HepG2 (cell line): ENCODE data around the gene SLC12A3. TPM values are rescaled to one million over a fixed set of nuclear protein-coding genes. Genes with fewer than 3 reads are reported as not detected.

Experiments used
- ARNT2 ChIP-seq: sonication (generic); formaldehyde crosslinking; IDR thresholded peaks from 2 replicates; pipeline ENCODE4 v1.8.0; 2022; ENCODE audit warnings: mild to moderate bottlenecking, low read depth, missing genetic modification reagents, moderate library complexity
- ATM ChIP-seq: fragments of 450-650 bp; IDR thresholded peaks from 2 replicates; pipeline ENCODE4 v1.7.1; 2017; ENCODE audit warnings: mild to moderate bottlenecking, borderline replicate concordance
- CCDC6 ChIP-seq: sonication (generic); formaldehyde crosslinking; IDR thresholded peaks from 2 replicates; pipeline ENCODE4 v1.8.1; 2022; ENCODE audit warnings: mild to moderate bottlenecking, missing genetic modification reagents, moderate library complexity
- HNRNPUL1 ChIP-seq: fragments of 200-400 bp; formaldehyde crosslinking; IDR thresholded peaks from 2 replicates; pipeline ENCODE4 v1.6.1; 2017; ENCODE audit warnings: low read depth, mild to moderate bottlenecking, low read length, moderate library complexity
- HOXA5 ChIP-seq: sonication (generic); formaldehyde crosslinking; IDR thresholded peaks from 2 replicates; pipeline ENCODE4 v1.4.0; 2020; ENCODE audit warnings: missing genetic modification reagents
- IRF2 ChIP-seq: IDR thresholded peaks from 2 replicates; pipeline ENCODE4 v1.6.1; 2018; ENCODE audit warnings: missing genetic modification reagents, missing compliant biosample characterization
- KDM4B ChIP-seq: sonication (generic); formaldehyde crosslinking; IDR thresholded peaks from 2 replicates; pipeline ENCODE4 v1.4.0; 2020; ENCODE audit warnings: missing genetic modification reagents
- MAFK ChIP-seq, 2 experiments: IDR thresholded peaks in 1 of 2; conservative IDR thresholded peaks in 1 of 2; 2 replicates each; pipeline ENCODE4 v1.6.1; 2011; ENCODE audit warnings: improper control_type of control experiment in 2 of 2, low read length in 2 of 2
- MTA1 ChIP-seq: sonication (generic); formaldehyde crosslinking; IDR thresholded peaks from 2 replicates; pipeline ENCODE4 v1.4.0; 2020; ENCODE audit warnings: missing genetic modification reagents, mild to moderate bottlenecking, borderline replicate concordance
- MTF2 ChIP-seq: sonication (generic); formaldehyde crosslinking; IDR thresholded peaks from 2 replicates; pipeline ENCODE4 v1.5.0; 2020; ENCODE audit warnings: missing genetic modification reagents, borderline replicate concordance
- SNAI1 ChIP-seq: sonication (generic); formaldehyde crosslinking; IDR thresholded peaks from 2 replicates; pipeline ENCODE4 v1.5.0; 2020; ENCODE audit warnings: mild to moderate bottlenecking, missing genetic modification reagents, borderline replicate concordance
- TGIF2 ChIP-seq: IDR thresholded peaks from 2 replicates; pipeline ENCODE4 v1.6.1; 2016; ENCODE audit warnings: control low read depth, missing compliant biosample characterization
- YEATS2 ChIP-seq: sonication (generic); formaldehyde crosslinking; IDR thresholded peaks from 2 replicates; pipeline ENCODE4 v1.4.0; 2020; ENCODE audit warnings: missing genetic modification reagents, borderline replicate concordance
- YEATS4 ChIP-seq: sonication (generic); formaldehyde crosslinking; IDR thresholded peaks from 2 replicates; pipeline ENCODE4 v1.4.0; 2020; ENCODE audit warnings: missing genetic modification reagents, borderline replicate concordance
- YY1 ChIP-seq: IDR thresholded peaks from 2 replicates; pipeline ENCODE4 v1.6.1; 2011; ENCODE audit warnings: low read length, low read depth, moderate library complexity, mild to moderate bottlenecking; ENCODE audit not compliant: insufficient read depth, insufficient replicate concordance
- ZFP82 ChIP-seq: sonication (generic); formaldehyde crosslinking; IDR thresholded peaks from 2 replicates; pipeline ENCODE4 v1.5.1; 2020; ENCODE audit warnings: mild to moderate bottlenecking, missing genetic modification reagents, borderline replicate concordance
- ZKSCAN8 ChIP-seq: IDR thresholded peaks from 2 replicates; pipeline ENCODE4 v1.6.1; 2016; ENCODE audit warnings: borderline replicate concordance, missing genetic modification reagents, missing compliant biosample characterization
- ZNF205 ChIP-seq: IDR thresholded peaks from 2 replicates; pipeline ENCODE4 v1.6.1; 2018; ENCODE audit warnings: missing biosample characterization, missing genetic modification reagents
- ZNF30 ChIP-seq: sonication (generic); formaldehyde crosslinking; IDR thresholded peaks from 2 replicates; pipeline ENCODE4 v1.5.0; 2020; ENCODE audit warnings: mild to moderate bottlenecking, missing genetic modification reagents
- ZNF614 ChIP-seq: IDR thresholded peaks from 2 replicates; pipeline ENCODE4 v1.6.1; 2018; ENCODE audit warnings: missing biosample characterization, missing genetic modification reagents, inconsistent platforms, borderline replicate concordance
- ZNF616 ChIP-seq: sonication (generic); formaldehyde crosslinking; IDR thresholded peaks from 2 replicates; pipeline ENCODE4 v1.5.0; 2020; ENCODE audit warnings: low read depth, mild to moderate bottlenecking, missing genetic modification reagents
- polyA plus RNA-seq, 8 experiments: library from polyadenylated mRNA; depleted of rRNA in 3 of 8; stranded (reverse) in 7 of 8; unstranded in 1 of 8; fragments of >200 nt; fragmentation: Illumina TruSeq in 4 of 8; extraction: Trizol in 4 of 8; gene quantifications; 2 replicates each; pipeline versions ENCODE4 v1.2.1 to v1.2.3, GENCODE V29; 2011 to 2016; ENCODE audit warnings: low read depth in 4 of 8, missing spikeins in 1 of 8, mixed read lengths in 1 of 8; ENCODE audit not compliant: insufficient read depth in 1 of 8
- total RNA-seq, 5 experiments: library from RNA; depleted of rRNA; stranded (reverse); fragments of >200 nt; fragmentation: Illumina TruSeq; extraction: Trizol; gene quantifications; 2 replicates each; pipeline ENCODE4 v1.2.3, GENCODE V29; 2016; ENCODE audit warnings: low read depth in 1 of 5
- TF ChIP-seq, protein P1 (sequence below): fragments of 450-650 bp; IDR thresholded peaks from 2 replicates; pipeline ENCODE4 v1.6.1; 2017
- TF ChIP-seq, protein P2 (sequence below): conservative IDR thresholded peaks from 2 replicates; pipeline ENCODE4 v1.6.1; 2018; ENCODE audit warnings: missing genetic modification reagents
- TF ChIP-seq, protein P3 (sequence below): sonication (generic); formaldehyde crosslinking; IDR thresholded peaks from 2 replicates; pipeline ENCODE4 v1.4.0; 2020; ENCODE audit warnings: low read depth, mild to moderate bottlenecking, missing genetic modification reagents

Gene SLC12A3
- total and polyA plus RNA-seq, 2 of the 13 experiments (the other 11 are each of a cell fraction or from before 2014, with no cell fraction given), result 6.2 TPM; not detected in 1

DNA sequence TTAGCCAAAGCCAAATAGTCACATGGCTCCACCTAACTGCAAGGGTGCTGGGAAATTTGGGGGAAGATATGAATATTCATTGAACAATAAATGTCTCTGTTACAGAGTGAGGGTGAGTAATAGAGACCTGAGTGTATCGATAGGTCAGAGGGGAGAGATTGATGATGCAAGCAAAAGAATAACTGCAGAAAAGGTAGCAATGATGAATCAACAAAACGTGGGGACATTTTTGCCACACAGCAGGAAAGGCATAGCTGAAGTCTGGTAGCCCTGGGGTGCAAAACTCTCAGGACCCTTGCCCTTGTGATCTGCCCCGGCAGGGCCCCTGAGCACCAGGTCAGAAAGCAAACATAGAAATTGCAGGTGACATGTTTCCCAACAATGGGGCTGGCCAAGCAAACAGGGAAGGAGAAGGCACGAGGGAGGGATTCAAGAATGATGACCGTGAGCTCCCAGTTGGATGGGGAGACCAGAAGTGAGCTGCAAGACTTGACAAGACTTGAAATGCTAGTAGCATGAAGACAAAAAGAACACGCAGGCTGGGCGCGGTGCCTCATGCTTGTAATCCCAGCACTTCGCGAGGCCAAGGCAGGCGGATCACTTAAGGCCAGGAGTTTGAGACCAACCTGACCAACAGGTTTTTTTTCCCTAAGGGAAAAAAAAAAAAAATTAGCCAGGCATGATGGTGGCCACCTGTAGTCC, 54.2 kb downstream of the SLC12A3 start (continued):
- TF ChIP-seq HOXA5 (CRISPR knock-in tag) (peak; percentile 80; the same call in 1 of the 2 replicates), YY1 (peak; percentile 60), SNAI1 (no peak), TGIF2 (CRISPR knock-in tag) (peak; percentile 91), ARNT2 (peak; percentile 85), YEATS2 (CRISPR knock-in tag) (peak; percentile 61; the same call in 1 of the 2 replicates), ZKSCAN8 (CRISPR knock-in tag) (peak; percentile 86; the same call in 1 of the 2 replicates), ZNF616 (CRISPR knock-in tag) (0 out of 2 replicates have a peak, but pooled peaks have one; percentile 53), ZNF30 (CRISPR knock-in tag) (no peak), IRF2 (CRISPR knock-in tag) (peak; percentile 89), CCDC6 (CRISPR knock-in tag) (peak; percentile 87), ZFP82 (0 out of 2 replicates have a peak, but pooled peaks have one; percentile 31), ATM (no peak), ZNF205 (CRISPR knock-in tag) (peak; percentile 67), MAFK (conservative IDR thresholded peaks at IDR 0.05 in 1 of 2, IDR thresholded peaks at IDR 0.05 in 1 of 2; ENCODE audit: low read length in 2 of 2) (peak; percentile 88 to 90), KDM4B (CRISPR knock-in tag) (peak; percentile 46; the same call in 1 of the 2 replicates), HNRNPUL1 (no peak), MTA1 (peak; percentile 97), MTF2 (CRISPR knock-in tag) (no peak), YEATS4 (CRISPR knock-in tag) (peak; percentile 78), ZNF614 (0 out of 2 replicates have a peak, but pooled peaks have one; percentile 66)
- TF ChIP-seq, protein P1, sequence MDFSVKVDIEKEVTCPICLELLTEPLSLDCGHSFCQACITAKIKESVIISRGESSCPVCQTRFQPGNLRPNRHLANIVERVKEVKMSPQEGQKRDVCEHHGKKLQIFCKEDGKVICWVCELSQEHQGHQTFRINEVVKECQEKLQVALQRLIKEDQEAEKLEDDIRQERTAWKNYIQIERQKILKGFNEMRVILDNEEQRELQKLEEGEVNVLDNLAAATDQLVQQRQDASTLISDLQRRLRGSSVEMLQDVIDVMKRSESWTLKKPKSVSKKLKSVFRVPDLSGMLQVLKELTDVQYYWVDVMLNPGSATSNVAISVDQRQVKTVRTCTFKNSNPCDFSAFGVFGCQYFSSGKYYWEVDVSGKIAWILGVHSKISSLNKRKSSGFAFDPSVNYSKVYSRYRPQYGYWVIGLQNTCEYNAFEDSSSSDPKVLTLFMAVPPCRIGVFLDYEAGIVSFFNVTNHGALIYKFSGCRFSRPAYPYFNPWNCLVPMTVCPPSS, result no peak
- TF ChIP-seq, protein P2, sequence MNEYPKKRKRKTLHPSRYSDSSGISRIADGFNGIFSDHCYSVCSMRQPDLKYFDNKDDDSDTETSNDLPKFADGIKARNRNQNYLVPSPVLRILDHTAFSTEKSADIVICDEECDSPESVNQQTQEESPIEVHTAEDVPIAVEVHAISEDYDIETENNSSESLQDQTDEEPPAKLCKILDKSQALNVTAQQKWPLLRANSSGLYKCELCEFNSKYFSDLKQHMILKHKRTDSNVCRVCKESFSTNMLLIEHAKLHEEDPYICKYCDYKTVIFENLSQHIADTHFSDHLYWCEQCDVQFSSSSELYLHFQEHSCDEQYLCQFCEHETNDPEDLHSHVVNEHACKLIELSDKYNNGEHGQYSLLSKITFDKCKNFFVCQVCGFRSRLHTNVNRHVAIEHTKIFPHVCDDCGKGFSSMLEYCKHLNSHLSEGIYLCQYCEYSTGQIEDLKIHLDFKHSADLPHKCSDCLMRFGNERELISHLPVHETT, result 0 out of 2 replicates have a peak, but pooled peaks have one; percentile 57
- TF ChIP-seq, protein P3, sequence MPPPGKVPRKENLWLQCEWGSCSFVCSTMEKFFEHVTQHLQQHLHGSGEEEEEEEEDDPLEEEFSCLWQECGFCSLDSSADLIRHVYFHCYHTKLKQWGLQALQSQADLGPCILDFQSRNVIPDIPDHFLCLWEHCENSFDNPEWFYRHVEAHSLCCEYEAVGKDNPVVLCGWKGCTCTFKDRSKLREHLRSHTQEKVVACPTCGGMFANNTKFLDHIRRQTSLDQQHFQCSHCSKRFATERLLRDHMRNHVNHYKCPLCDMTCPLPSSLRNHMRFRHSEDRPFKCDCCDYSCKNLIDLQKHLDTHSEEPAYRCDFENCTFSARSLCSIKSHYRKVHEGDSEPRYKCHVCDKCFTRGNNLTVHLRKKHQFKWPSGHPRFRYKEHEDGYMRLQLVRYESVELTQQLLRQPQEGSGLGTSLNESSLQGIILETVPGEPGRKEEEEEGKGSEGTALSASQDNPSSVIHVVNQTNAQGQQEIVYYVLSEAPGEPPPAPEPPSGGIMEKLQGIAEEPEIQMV, result peak; percentile 46; the same call in 1 of the 2 replicates
